Kidney epithelial cell (primary cell): ENCODE measurements around the gene RIN3. TPM values are rescaled to one million over a fixed set of nuclear protein-coding genes. Genes with fewer than 3 reads are reported as not detected.

Source experiments
- DNase-seq: peaks from one replicate; pipeline ENCODE4 v3.0.0-alpha.2; 2010; ENCODE audit warnings: low read depth
- H3K27me3 ChIP-seq: 2 replicates; pipeline ENCODE4 v1.6.0; 2011; ENCODE audit warnings: low read length; ENCODE audit not compliant: control insufficient read depth, insufficient read depth
- H3K36me3 ChIP-seq: 2 replicates; pipeline ENCODE4 v1.5.1; 2011; ENCODE audit warnings: low read length; ENCODE audit not compliant: control insufficient read depth, insufficient read depth
- H3K4me3 ChIP-seq: 2 replicates; pipeline ENCODE4 v1.5.1; 2011; ENCODE audit warnings: low read depth, mild to moderate bottlenecking, control low read depth, low read length
- total RNA-seq: library from RNA; depleted of rRNA; stranded (reverse); fragments of >200 nt; gene quantifications from 2 replicates; pipeline ENCODE4 v1.2.3, GENCODE V29; 2015
- TF ChIP-seq, protein P1 (sequence below): IDR thresholded peaks from 2 replicates; pipeline ENCODE4 v1.5.1; 2011; ENCODE audit warnings: mild to moderate bottlenecking, moderate library complexity, low read length, control low read depth, inconsistent platforms; ENCODE audit not compliant: insufficient read depth, poor library complexity, severe bottlenecking

RIN3 gene
- total RNA-seq, 1 donor from 2014 or later: 6.0 TPM

DNA sequence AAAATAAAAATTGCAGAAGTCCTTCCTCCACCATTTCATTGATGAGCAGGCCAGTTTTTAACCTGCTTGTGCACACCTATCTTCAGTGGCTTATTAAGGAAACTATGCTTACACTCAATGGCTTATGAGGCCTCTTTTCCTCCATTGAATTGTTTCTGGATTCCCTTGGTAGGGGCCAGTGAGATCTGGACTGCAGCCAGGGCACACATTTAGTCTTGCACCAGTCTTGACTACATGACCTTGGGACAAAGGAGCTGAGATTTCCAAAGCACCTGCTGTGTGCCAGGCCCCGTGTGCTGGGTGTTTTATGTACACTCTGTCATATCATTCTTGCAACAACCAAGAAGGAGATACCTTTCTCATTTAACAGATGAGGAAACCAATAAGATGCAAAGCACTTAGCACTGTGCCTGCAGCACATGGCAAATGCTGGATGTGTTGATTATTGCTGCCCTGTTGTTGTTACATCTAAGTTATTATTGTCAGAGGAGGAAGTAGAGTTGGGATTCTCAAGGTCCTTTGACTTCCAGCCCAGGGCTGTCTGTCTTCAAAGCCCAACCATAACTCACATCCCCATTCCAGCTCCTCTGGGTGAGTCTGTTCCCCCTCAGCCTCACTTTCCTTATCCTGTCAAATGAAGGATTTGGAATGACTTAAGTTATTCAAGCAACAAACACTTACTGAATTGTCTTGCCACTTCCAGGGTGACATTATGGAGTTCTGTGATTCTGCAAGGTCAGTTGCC is 31.6 kb upstream of the RIN3 start:
- TF ChIP-seq, protein P1, sequence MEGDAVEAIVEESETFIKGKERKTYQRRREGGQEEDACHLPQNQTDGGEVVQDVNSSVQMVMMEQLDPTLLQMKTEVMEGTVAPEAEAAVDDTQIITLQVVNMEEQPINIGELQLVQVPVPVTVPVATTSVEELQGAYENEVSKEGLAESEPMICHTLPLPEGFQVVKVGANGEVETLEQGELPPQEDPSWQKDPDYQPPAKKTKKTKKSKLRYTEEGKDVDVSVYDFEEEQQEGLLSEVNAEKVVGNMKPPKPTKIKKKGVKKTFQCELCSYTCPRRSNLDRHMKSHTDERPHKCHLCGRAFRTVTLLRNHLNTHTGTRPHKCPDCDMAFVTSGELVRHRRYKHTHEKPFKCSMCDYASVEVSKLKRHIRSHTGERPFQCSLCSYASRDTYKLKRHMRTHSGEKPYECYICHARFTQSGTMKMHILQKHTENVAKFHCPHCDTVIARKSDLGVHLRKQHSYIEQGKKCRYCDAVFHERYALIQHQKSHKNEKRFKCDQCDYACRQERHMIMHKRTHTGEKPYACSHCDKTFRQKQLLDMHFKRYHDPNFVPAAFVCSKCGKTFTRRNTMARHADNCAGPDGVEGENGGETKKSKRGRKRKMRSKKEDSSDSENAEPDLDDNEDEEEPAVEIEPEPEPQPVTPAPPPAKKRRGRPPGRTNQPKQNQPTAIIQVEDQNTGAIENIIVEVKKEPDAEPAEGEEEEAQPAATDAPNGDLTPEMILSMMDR: no peak
- H3K4me3 ChIP-seq: no peak overlapping the region
- no peaks in the 10 kb centered on the region for H3K36me3 ChIP-seq
- no peak for DNase-seq
- no peaks in the 10 kb centered on the region for H3K27me3 ChIP-seq

DNA sequence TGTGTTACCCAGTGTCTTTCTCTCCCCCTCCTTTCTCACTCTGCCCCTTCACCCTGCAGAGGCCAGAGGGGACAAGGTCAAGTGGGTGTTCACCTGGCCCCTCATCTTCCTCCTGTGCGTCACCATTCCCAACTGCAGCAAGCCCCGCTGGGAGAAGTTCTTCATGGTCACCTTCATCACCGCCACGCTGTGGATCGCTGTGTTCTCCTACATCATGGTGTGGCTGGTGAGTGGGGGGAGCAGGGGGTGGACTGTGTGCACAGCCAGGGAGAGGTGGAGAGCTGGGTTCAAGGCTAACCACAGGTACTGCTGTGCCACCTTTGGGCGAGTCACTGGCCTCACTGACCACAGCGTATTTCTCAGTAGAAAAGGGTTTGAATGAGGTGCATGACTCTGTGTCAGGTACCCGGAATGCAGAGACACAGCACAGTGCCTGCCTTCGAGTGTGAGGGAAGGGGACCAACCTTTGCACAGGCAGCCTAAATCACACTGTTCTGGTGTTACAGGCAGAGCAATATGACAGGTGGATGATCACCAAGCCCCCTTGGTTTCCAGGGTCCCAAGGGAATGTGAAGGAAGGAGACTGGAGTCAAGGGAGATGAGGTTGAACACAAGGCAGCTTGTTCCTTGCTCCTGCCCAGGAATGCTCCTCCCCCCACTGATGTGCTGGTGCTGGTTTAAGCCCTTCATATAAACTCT is 30.8 kb upstream of the RIN3 start:
- TF ChIP-seq, protein P1: no peak
- Histone ChIP-seq H3K36me3 (no peaks in the 10 kb centered on the region), H3K27me3 (no peaks in the 10 kb centered on the region), H3K4me3 (no peak overlapping the region)
- DNase-seq: no peak

DNA sequence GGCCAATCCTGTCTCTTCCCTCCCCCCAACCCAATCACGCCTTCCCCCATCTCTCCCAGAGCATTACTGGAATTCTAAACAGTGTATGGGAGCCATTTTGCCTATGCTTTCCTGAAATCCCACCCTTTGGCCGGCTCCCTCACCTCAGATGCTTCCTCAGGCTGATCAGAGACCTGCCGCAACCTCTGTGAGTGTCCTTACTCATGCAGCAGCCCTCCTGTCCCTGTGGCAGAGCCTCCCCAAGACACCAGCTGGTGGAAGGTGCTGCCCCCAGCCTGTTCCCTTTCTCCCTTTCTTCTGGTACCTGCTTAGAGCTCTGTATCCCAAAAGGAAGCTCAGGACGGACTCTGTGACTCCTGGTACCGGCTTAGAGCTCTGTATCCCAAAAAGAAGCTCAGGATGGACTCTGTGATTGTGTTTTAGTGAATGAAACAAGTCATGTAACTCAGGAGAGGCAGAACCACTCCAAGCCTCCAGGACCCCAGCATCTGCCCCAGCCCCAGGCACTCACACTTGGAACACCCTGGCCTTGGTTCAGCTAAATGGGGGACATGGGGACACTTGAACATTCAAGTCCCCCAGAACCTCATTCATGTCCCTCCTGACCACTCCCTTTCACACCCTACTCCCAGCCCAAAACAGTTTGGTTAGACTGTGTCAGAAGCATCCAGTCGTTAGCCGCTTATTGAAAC is 29.3 kb upstream of the RIN3 start:
- Histone ChIP-seq H3K4me3 (no peak overlapping the region), H3K36me3 (no peaks in the 10 kb centered on the region), H3K27me3 (no peaks in the 10 kb centered on the region)
- no peak for DNase-seq
- TF ChIP-seq, protein P1: no peak

DNA sequence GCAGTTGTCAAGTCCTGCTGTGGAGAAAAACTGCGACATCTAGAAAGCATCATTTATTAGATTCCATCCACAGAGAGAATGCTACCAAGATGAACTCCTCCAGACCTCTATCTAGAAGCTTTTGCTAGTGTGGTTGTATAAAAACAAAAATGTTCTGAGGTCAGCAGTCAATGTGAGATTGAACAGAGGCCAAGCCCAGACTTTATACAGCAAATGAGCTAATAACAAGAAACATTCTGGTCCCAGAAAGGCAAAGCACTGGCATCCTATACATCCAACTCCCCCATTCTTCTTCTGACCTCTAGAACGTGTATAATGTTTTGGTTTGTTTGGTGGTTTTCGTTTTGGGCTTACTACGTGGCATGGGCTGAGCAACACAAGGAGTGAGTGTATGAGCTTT is 26.7 kb upstream of the RIN3 start:
- Histone ChIP-seq H3K36me3 (no peaks in the 10 kb centered on the region), H3K4me3 (no peak overlapping the region), H3K27me3 (no peaks in the 10 kb centered on the region)
- TF ChIP-seq, protein P1: no peak
- no peak for DNase-seq

DNA sequence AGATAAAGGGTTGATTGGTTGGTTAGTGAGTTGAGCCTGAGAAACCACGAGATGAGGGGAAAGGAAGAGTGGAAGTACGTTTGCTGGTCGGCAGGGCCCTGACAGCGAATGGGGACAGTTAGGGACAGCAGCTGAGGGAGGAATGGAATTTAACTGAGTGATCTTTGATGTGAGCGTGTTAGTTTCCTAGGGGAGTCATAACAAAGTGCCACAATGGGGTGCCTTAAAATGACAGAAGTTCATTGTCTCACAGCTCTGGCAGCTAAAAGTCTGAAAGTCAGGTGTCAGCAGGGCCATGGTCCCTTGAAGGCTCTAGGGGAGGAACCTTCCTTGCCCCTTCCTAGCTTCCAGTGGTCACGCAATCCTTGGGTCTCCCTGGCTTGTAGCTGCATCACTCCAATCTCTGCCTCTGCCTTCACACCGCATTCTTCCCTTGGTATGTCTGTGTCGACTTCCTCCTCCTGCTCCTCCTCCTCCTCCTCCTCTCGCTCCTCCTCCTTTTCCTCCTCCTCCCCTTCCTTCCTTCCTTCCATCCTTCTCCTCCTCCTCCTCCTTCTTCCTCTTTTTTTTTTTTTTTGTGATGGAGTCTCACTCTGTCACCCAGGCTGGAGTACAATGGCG is 26.0 kb upstream of the RIN3 start:
- H3K36me3 ChIP-seq: no peaks in the 10 kb centered on the region
- no peaks in the 10 kb centered on the region for H3K27me3 ChIP-seq
- H3K4me3 ChIP-seq: no peak overlapping the region
- no peak for DNase-seq
- TF ChIP-seq, protein P1: no peak
